ENCODE measurements around the gene RNGTT. TPM values are rescaled to one million over a fixed set of nuclear protein-coding genes. Genes with fewer than 3 reads are reported as not detected.

The RNGTT gene
- total RNA-seq, 1 donor from 2014 or later, result 14.6 TPM

DNA sequence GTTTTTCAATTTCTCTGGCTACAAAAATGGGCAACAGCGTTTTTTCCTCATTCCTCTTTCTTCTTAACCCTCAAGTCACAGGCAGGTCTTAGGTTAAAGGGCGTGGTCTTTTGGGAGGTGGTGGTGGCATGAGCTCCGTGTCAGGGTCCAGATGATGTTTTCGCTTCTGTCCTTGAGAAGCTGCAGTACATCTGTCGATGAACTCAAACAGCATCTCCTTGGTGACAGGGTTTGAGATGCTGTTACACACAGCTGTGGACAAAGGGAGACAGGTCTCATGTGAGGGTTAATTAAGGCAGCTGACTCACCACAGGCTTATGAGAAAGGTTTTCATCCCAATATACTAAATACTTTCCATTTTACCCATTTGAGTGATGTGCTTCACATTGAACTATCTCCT, 350.8 kb downstream of the RNGTT start:
- H3K27ac Mint-ChIP-seq (ENCODE audit: unreplicated experiment), result no peak overlapping the region
- no peak for DNase-seq (ENCODE audit: low spot score)
- no peak overlapping the region for H3K4me3 Mint-ChIP-seq (ENCODE audit: unreplicated experiment)
- no peaks in the 10 kb centered on the region for H3K36me3 Mint-ChIP-seq (ENCODE audit: low read depth, unreplicated experiment)
- H3K4me1 Mint-ChIP-seq (ENCODE audit: unreplicated experiment), result no peaks in the 10 kb centered on the region
- no peaks in the 10 kb centered on the region for H3K9me3 Mint-ChIP-seq (ENCODE audit: unreplicated experiment)
- no peaks in the 10 kb centered on the region for H3K27me3 Mint-ChIP-seq (ENCODE audit: unreplicated experiment)
- TF ChIP-seq, protein P1, sequence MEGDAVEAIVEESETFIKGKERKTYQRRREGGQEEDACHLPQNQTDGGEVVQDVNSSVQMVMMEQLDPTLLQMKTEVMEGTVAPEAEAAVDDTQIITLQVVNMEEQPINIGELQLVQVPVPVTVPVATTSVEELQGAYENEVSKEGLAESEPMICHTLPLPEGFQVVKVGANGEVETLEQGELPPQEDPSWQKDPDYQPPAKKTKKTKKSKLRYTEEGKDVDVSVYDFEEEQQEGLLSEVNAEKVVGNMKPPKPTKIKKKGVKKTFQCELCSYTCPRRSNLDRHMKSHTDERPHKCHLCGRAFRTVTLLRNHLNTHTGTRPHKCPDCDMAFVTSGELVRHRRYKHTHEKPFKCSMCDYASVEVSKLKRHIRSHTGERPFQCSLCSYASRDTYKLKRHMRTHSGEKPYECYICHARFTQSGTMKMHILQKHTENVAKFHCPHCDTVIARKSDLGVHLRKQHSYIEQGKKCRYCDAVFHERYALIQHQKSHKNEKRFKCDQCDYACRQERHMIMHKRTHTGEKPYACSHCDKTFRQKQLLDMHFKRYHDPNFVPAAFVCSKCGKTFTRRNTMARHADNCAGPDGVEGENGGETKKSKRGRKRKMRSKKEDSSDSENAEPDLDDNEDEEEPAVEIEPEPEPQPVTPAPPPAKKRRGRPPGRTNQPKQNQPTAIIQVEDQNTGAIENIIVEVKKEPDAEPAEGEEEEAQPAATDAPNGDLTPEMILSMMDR (IDR thresholded peaks at IDR 0.05; ENCODE audit: unreplicated experiment), result no peak

DNA sequence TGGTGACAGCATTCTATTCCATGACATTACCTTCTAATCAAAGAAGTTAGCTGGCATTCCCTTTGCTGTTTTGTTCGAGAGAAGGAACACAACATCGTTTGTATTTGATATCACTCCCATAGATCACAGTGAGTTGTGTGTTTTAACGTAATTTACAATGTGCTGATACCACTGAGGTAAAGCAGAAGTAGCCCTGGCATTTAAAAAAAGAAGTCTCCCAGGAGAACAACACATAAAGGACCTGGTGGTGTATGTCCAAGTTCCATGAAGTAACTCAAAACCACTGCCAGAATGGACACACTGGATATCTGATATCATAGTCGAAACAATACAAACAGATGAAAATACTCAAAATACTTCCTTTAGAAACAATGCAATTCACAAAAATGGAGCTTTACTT, 351.7 kb downstream of the RNGTT start:
- TF ChIP-seq, protein P1 (IDR thresholded peaks at IDR 0.05; ENCODE audit: unreplicated experiment), result no peak
- no peak for DNase-seq (ENCODE audit: low spot score)
- Mint-ChIP-seq H3K4me3 (ENCODE audit: unreplicated experiment) (no peak overlapping the region), H3K4me1 (ENCODE audit: unreplicated experiment) (no peaks in the 10 kb centered on the region), H3K27ac (ENCODE audit: unreplicated experiment) (no peak overlapping the region), H3K36me3 (ENCODE audit: low read depth, unreplicated experiment) (no peaks in the 10 kb centered on the region), H3K9me3 (ENCODE audit: unreplicated experiment) (no peaks in the 10 kb centered on the region), H3K27me3 (ENCODE audit: unreplicated experiment) (no peaks in the 10 kb centered on the region)

DNA sequence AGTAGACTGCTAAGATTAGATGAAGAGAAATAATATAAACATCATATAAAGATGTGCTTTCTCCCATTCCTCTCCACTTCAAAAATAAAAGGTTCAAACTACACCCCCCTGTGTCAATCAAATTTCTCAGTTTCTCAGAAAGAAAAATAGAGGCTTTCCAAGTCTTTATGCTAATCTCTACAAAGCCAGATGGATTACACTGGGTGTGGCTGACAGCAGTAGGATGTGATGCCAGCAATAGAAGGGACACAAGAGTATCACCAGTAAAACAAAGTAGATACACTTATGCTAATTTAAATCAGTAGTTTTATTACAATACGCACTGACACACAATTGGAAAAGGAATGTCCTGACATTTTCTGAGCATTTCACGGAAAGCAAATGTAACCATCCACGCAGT, 353.4 kb downstream of the RNGTT start:
- no peak for DNase-seq (ENCODE audit: low spot score)
- Mint-ChIP-seq H3K27ac (ENCODE audit: unreplicated experiment) (no peak overlapping the region), H3K27me3 (ENCODE audit: unreplicated experiment) (no peaks in the 10 kb centered on the region), H3K4me3 (ENCODE audit: unreplicated experiment) (no peak overlapping the region), H3K4me1 (ENCODE audit: unreplicated experiment) (no peaks in the 10 kb centered on the region), H3K9me3 (ENCODE audit: unreplicated experiment) (no peaks in the 10 kb centered on the region), H3K36me3 (ENCODE audit: low read depth, unreplicated experiment) (no peaks in the 10 kb centered on the region)
- TF ChIP-seq, protein P1 (IDR thresholded peaks at IDR 0.05; ENCODE audit: unreplicated experiment), result no peak

DNA sequence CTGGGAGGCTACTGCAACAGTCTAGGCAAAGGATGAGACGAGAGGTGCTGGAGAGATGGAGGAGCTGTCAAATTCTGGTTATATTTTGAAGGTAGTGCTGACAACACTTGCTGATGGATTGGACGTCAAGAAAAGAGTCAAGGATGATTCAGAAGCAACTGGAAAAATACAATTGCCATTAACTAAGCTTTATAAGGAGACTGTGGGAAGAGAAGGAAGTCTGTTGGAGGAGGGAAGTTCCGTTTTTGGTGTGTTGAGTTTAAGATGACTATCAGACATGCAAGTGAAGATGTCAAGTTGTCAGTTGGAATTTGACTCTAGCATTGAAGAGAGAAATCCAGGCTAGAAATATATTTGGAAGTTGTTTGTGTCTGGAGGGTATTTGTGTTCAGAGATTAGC, 358.1 kb downstream of the RNGTT start:
- Mint-ChIP-seq H3K4me3 (ENCODE audit: unreplicated experiment) (no peak overlapping the region), H3K36me3 (ENCODE audit: low read depth, unreplicated experiment) (no peaks in the 10 kb centered on the region), H3K9me3 (ENCODE audit: unreplicated experiment) (no peaks in the 10 kb centered on the region), H3K27ac (ENCODE audit: unreplicated experiment) (no peak overlapping the region), H3K27me3 (ENCODE audit: unreplicated experiment) (no peaks in the 10 kb centered on the region), H3K4me1 (ENCODE audit: unreplicated experiment) (peaks cover 4% of the 10 kb centered on the region)
- DNase-seq (ENCODE audit: low spot score), result no peak
- TF ChIP-seq, protein P1 (IDR thresholded peaks at IDR 0.05; ENCODE audit: unreplicated experiment), result no peak

DNA sequence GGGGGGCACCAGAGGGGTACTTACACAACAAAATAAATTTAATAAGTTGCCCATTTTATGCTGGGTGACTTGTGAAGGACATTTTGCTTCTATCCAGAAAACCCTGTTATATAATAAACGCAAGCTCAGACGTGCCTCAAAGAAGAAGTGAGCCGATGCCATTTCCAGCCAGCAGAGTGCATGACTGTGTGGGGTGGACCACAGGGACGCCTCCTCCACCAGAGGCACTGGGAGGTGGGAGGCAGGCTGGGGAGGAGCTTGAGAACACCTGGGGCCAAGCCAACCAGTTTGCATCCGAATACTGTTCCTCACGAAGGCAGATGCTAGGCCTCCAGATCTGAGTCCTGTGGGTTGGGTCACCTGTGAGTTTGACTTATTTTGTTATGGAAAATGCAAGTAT, 363.8 kb downstream of the RNGTT start:
- Mint-ChIP-seq H3K4me1 (ENCODE audit: unreplicated experiment) (peaks cover 4% of the 10 kb centered on the region), H3K27ac (ENCODE audit: unreplicated experiment) (no peak overlapping the region), H3K36me3 (ENCODE audit: low read depth, unreplicated experiment) (peaks cover 4% of the 10 kb centered on the region), H3K9me3 (ENCODE audit: unreplicated experiment) (no peaks in the 10 kb centered on the region), H3K27me3 (ENCODE audit: unreplicated experiment) (peaks cover 12% of the 10 kb centered on the region), H3K4me3 (ENCODE audit: unreplicated experiment) (no peak overlapping the region)
- TF ChIP-seq, protein P1 (IDR thresholded peaks at IDR 0.05; ENCODE audit: unreplicated experiment), result no peak
- no peak for DNase-seq (ENCODE audit: low spot score)

Data from endothelial cell (in vitro differentiated cells).